SK-N-SH treated with all-trans-retinoic acid at 6 μM for 48 hours (cell line): ENCODE measurements around the gene CBX5.
"Not testable (repeated sequence)": the region's sequence is repeated elsewhere in the genome, so short reads cannot be mapped to it uniquely, and the experiment has no call there.

ENCODE experiments used
- ARNTL ChIP-seq: fragments of 450-650 bp; formaldehyde crosslinking; IDR thresholded peaks from 2 replicates; pipeline ENCODE4 v1.5.0; 2020; ENCODE audit warnings: low read depth, mild to moderate bottlenecking, moderate library complexity, borderline replicate concordance
- BACH2 ChIP-seq: fragments of 250-450 bp; sonication (Bioruptor Pico); IDR thresholded peaks from 2 replicates; pipeline ENCODE4 v1.9.0; 2021; ENCODE audit warnings: mild to moderate bottlenecking, borderline replicate concordance
- CREB5 ChIP-seq: fragments of 250-450 bp; sonication (Bioruptor Pico); IDR thresholded peaks from 2 replicates; pipeline ENCODE4 v1.5.1; 2020; ENCODE audit warnings: low read depth, mild to moderate bottlenecking, moderate library complexity
- CSRNP3 ChIP-seq: fragments of 250-450 bp; sonication (Bioruptor Pico); IDR thresholded peaks from 2 replicates; pipeline ENCODE4 v1.5.1; 2021; ENCODE audit warnings: mild to moderate bottlenecking, moderate library complexity
- ESRRG ChIP-seq: fragments of 250-450 bp; sonication (Bioruptor Pico); IDR thresholded peaks from 2 replicates; pipeline ENCODE4 v1.6.1; 2021; ENCODE audit warnings: mild to moderate bottlenecking
- GLIS3 ChIP-seq: fragments of 250-450 bp; sonication (Bioruptor Pico); IDR thresholded peaks from 2 replicates; pipeline ENCODE4 v1.5.0; 2020; ENCODE audit warnings: mild to moderate bottlenecking, moderate library complexity
- PATZ1 ChIP-seq: fragments of 250-450 bp; sonication (Bioruptor Pico); IDR thresholded peaks from 2 replicates; pipeline ENCODE4 v1.8.0; 2020; ENCODE audit warnings: mild to moderate bottlenecking, moderate library complexity, borderline replicate concordance
- RARB ChIP-seq: fragments of 250-450 bp; sonication (Bioruptor Pico); IDR thresholded peaks from 2 replicates; pipeline ENCODE4 v1.8.0; 2021; ENCODE audit warnings: mild to moderate bottlenecking, moderate library complexity
- TCF4 ChIP-seq: fragments of 250-450 bp; sonication (Bioruptor Pico); IDR thresholded peaks from 2 replicates; pipeline ENCODE4 v1.8.0; 2021; ENCODE audit warnings: mild to moderate bottlenecking, moderate library complexity, borderline replicate concordance
- TOX ChIP-seq: fragments of 250-450 bp; sonication (Bioruptor Pico); IDR thresholded peaks from 2 replicates; pipeline ENCODE4 v1.8.0; 2021; ENCODE audit warnings: mild to moderate bottlenecking, moderate library complexity, borderline replicate concordance
- ZC3H10 ChIP-seq: fragments of 250-450 bp; sonication (Bioruptor Pico); IDR thresholded peaks from 2 replicates; pipeline ENCODE4 v1.5.1; 2021; ENCODE audit warnings: mild to moderate bottlenecking, moderate library complexity
- ZFP30 ChIP-seq: fragments of 450-650 bp; formaldehyde crosslinking; IDR thresholded peaks from 2 replicates; pipeline ENCODE4 v1.5.0; 2022; ENCODE audit warnings: mild to moderate bottlenecking, moderate library complexity
- TF ChIP-seq, protein P1 (sequence below): fragments of 250-450 bp; sonication (Bioruptor Pico); IDR thresholded peaks from 2 replicates; pipeline ENCODE4 v1.8.0; 2021; ENCODE audit warnings: low read depth, mild to moderate bottlenecking, moderate library complexity, borderline replicate concordance
- TF ChIP-seq, protein P2 (sequence below): fragments of 250-450 bp; sonication (Bioruptor Pico); IDR thresholded peaks from 2 replicates; pipeline ENCODE4 v1.5.0; 2020; ENCODE audit warnings: mild to moderate bottlenecking, moderate library complexity

DNA sequence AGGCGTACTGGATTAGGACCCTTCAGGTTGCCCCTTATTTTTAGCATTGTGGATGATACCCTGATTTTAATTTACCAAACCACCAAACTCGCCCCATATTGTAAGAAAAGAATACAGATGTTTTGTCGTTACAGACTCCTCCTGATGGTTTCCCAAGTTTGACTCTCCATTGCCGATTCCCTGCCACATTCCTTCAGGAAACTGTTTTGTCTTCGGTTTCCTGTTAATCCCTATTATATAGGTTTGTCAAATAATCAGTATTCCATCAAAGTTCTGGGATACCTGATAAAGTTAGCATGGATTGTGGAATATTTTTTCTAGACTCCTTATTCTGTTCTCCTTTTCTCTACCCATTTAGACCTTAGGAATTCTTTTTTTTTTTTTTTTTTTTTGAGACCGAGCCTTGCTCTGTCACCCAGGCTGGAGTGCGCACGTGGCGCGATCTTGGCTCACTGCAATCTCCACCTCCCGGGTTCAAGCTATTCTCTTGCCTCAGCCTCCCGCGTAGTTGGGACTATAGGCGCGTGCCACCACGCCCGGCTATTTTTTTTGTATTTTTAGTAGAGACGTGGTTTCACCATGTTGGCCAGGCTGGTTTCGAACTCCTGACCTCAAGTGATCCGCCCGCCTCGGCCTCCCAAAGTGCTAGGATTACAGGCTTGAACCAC is 45.7 kb upstream of the CBX5 start:
- TF ChIP-seq RARB (CRISPR knock-in tag); PATZ1 (CRISPR knock-in tag); TCF4 (CRISPR knock-in tag); ARNTL (CRISPR knock-in tag); CREB5; ZFP30 (CRISPR knock-in tag); ZC3H10 (CRISPR knock-in tag); CSRNP3; ESRRG; GLIS3 (CRISPR knock-in tag); TOX; BACH2 (CRISPR knock-in tag): not testable (repeated sequence)
- TF ChIP-seq, protein P1, sequence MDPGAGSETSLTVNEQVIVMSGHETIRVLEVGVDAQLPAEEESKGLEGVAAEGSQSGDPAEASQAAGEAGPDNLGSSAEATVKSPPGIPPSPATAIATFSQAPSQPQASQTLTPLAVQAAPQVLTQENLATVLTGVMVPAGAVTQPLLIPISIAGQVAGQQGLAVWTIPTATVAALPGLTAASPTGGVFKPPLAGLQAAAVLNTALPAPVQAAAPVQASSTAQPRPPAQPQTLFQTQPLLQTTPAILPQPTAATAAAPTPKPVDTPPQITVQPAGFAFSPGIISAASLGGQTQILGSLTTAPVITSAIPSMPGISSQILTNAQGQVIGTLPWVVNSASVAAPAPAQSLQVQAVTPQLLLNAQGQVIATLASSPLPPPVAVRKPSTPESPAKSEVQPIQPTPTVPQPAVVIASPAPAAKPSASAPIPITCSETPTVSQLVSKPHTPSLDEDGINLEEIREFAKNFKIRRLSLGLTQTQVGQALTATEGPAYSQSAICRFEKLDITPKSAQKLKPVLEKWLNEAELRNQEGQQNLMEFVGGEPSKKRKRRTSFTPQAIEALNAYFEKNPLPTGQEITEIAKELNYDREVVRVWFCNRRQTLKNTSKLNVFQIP (CRISPR knock-in tag), result not testable (repeated sequence)
- TF ChIP-seq, protein P2, sequence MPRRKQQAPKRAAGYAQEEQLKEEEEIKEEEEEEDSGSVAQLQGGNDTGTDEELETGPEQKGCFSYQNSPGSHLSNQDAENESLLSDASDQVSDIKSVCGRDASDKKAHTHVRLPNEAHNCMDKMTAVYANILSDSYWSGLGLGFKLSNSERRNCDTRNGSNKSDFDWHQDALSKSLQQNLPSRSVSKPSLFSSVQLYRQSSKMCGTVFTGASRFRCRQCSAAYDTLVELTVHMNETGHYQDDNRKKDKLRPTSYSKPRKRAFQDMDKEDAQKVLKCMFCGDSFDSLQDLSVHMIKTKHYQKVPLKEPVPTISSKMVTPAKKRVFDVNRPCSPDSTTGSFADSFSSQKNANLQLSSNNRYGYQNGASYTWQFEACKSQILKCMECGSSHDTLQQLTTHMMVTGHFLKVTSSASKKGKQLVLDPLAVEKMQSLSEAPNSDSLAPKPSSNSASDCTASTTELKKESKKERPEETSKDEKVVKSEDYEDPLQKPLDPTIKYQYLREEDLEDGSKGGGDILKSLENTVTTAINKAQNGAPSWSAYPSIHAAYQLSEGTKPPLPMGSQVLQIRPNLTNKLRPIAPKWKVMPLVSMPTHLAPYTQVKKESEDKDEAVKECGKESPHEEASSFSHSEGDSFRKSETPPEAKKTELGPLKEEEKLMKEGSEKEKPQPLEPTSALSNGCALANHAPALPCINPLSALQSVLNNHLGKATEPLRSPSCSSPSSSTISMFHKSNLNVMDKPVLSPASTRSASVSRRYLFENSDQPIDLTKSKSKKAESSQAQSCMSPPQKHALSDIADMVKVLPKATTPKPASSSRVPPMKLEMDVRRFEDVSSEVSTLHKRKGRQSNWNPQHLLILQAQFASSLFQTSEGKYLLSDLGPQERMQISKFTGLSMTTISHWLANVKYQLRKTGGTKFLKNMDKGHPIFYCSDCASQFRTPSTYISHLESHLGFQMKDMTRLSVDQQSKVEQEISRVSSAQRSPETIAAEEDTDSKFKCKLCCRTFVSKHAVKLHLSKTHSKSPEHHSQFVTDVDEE (CRISPR knock-in tag), result not testable (repeated sequence)
